Measurements from ENCODE around the gene KRT27. TPM values are rescaled to one million over a fixed set of nuclear protein-coding genes. Genes with fewer than 3 reads are reported as not detected.

Gene KRT27, protein sequence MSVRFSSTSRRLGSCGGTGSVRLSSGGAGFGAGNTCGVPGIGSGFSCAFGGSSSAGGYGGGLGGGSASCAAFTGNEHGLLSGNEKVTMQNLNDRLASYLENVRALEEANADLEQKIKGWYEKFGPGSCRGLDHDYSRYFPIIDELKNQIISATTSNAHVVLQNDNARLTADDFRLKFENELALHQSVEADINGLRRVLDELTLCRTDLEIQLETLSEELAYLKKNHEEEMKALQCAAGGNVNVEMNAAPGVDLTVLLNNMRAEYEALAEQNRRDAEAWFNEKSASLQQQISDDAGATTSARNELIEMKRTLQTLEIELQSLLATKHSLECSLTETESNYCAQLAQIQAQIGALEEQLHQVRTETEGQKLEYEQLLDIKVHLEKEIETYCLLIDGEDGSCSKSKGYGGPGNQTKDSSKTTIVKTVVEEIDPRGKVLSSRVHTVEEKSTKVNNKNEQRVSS
- total RNA-seq, result not detected
- not detected for polyA plus RNA-seq
- total RNA-seq, result not detected

- Histone ChIP-seq H3K36me3 (ENCODE audit: control insufficient read depth in 2 of 3, insufficient read depth in 3 of 3, low read length in 3 of 3) (no peaks in the 10 kb centered on the region), H3K4me1 (ENCODE audit: control insufficient read depth in 2 of 2, insufficient read depth in 2 of 2, low read length in 2 of 2) (no peaks in the 10 kb centered on the region), H3K27me3 (ENCODE audit: control insufficient read depth in 2 of 2, insufficient read depth in 2 of 2, low read length in 2 of 2) (peaks cover 0 to 3% of the 10 kb centered on the region in 2 donors), H3K27ac (ENCODE audit: low read depth, low read length) (no peak within 1 kb of the TSS), H3K9me3 (ENCODE audit: control insufficient read depth in 2 of 3, low read length in 3 of 3) (no peaks in the 10 kb centered on the region), H3K4me3 (ENCODE audit: low read length) (no peak within 1 kb of the TSS)
- no peaks in the 10 kb centered on the region for H3K9me3 Mint-ChIP-seq
- DNase-seq (no peak), ATAC-seq (no peak)
- peaks cover 30 to 60% (median 43%) of the 10 kb centered on the region in 5 donors for H3K27me3 Mint-ChIP-seq
- H3K4me3 Mint-ChIP-seq, result no peak within 1 kb of the TSS
- H3K36me3 Mint-ChIP-seq, result no peaks in the 10 kb centered on the region
- intact Hi-C loops (cut with micrococcal nuclease), result no loop called here
- POLR2A ChIA-PET, result interaction anchor here (0.7 kb wide), 2 partner anchors 168 to 616 kb away, joined by 3 read pairs; no protein-coding TSS in a partner anchor
- H3K27ac Mint-ChIP-seq, result peak within 1 kb of the TSS in 1 of 9 donors; percentile 41
- peaks cover 0 to 11% (median 2%) of the 10 kb centered on the region in 7 donors for H3K4me1 Mint-ChIP-seq
- CTCF ChIA-PET, result no interaction called here
Observed at GRCh38 chr17:40782450-40782849, at the start of gene KRT27. KRT27 (minus strand) TSS chr17:40782550; CDS start chr17:40782493, 57 bp downstream.

GRCh38 chr17:40830085-40830776 lies 47.9 kb upstream of the KRT27 start:
- H3K9me3 ChIP-seq (ENCODE audit: control insufficient read depth in 2 of 3, low read length in 3 of 3), result no peaks in the 10 kb centered on the region
- H3K27me3 Mint-ChIP-seq, result peaks cover 0 to 13% (median 8%) of the 10 kb centered on the region in 5 donors
- H3K4me3 Mint-ChIP-seq, result no peak overlapping the region
- intact Hi-C loops (cut with micrococcal nuclease), result no loop called here
- H3K27me3 ChIP-seq (ENCODE audit: control insufficient read depth in 2 of 2, insufficient read depth in 2 of 2, low read length in 2 of 2), result no peaks in the 10 kb centered on the region
- DNase-seq, result no peak
- H3K4me1 Mint-ChIP-seq, result peaks cover 7 to 18% (median 12%) of the 10 kb centered on the region in 7 donors
- peaks cover 0 to 6% (median 0%) of the 10 kb centered on the region in 3 experiments for H3K36me3 ChIP-seq (ENCODE audit: control insufficient read depth in 2 of 3, insufficient read depth in 3 of 3, low read length in 3 of 3)
- H3K4me1 ChIP-seq (ENCODE audit: control insufficient read depth in 2 of 2, insufficient read depth in 2 of 2, low read length in 2 of 2), result no peaks in the 10 kb centered on the region
- H3K9me3 Mint-ChIP-seq, result peaks cover 0 to 5% (median 0%) of the 10 kb centered on the region in 11 donors
- peaks cover 0 to 40% (median 27%) of the 10 kb centered on the region in 5 donors for H3K36me3 Mint-ChIP-seq
- H3K27ac ChIP-seq (ENCODE audit: low read depth, low read length), result no peak overlapping the region
- no peak for ATAC-seq
- ChIA-PET POLR2A (no interaction called here), CTCF (no interaction called here)
- no peak overlapping the region for H3K4me3 ChIP-seq (ENCODE audit: low read length)
- H3K27ac Mint-ChIP-seq, result no peak overlapping the region

DNA sequence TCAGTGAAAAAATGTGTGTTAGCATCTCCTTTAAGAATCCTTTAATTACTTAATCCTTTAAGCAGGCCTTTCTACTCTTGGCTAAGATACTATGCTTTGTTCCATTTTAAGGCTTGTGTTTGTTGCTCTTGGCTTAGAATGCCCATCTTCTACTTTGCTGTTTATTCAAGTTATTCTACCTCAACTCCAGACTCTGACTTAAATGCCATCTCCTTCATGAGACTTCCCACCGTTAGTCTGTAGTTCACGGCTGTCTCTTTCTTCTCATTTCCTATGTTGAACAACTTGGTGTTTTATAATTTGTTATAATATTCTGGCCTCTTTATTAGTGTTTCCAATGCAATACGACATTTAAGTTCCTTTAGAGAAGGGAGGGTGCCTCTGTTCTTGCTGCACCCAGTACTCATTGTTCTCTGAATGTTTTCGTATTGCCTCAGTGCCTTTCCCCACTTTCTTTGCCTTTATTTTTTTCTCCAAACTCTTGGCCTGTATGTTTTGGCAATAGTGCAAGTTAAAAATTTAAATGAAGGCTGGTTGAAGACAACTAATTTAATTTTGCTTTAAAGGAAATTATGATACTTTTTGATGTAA lies 46.2 kb upstream of the KRT27 start:
- Mint-ChIP-seq H3K36me3 (peaks cover 0 to 39% (median 26%) of the 10 kb centered on the region in 5 donors), H3K27me3 (peaks cover 5 to 23% (median 10%) of the 10 kb centered on the region in 5 donors), H3K4me3 (no peak overlapping the region), H3K9me3 (peaks cover 0 to 5% (median 0%) of the 10 kb centered on the region in 11 donors), H3K27ac (no peak overlapping the region), H3K4me1 (peaks cover 7 to 19% (median 13%) of the 10 kb centered on the region in 7 donors)
- ATAC-seq (no peak), DNase-seq (no peak)
- H3K27me3 ChIP-seq (ENCODE audit: control insufficient read depth in 2 of 2, insufficient read depth in 2 of 2, low read length in 2 of 2), result no peaks in the 10 kb centered on the region
- H3K36me3 ChIP-seq (ENCODE audit: control insufficient read depth in 2 of 3, insufficient read depth in 3 of 3, low read length in 3 of 3), result no peaks in the 10 kb centered on the region
- no peak overlapping the region for H3K4me3 ChIP-seq (ENCODE audit: low read length)
- CTCF ChIA-PET, result interaction anchor here (0.6 kb wide), 1 partner anchor 62 kb away, joined by 3 read pairs; no protein-coding TSS in a partner anchor
- intact Hi-C loops (cut with micrococcal nuclease), result no loop called here
- H3K4me1 ChIP-seq (ENCODE audit: control insufficient read depth in 2 of 2, insufficient read depth in 2 of 2, low read length in 2 of 2), result no peaks in the 10 kb centered on the region
- no peaks in the 10 kb centered on the region for H3K9me3 ChIP-seq (ENCODE audit: control insufficient read depth in 2 of 3, low read length in 3 of 3)
- POLR2A ChIA-PET, result interaction anchor here (0.7 kb wide), 1 partner anchor 17 kb away, joined by 4 read pairs; no protein-coding TSS in a partner anchor
- H3K27ac ChIP-seq (ENCODE audit: low read depth, low read length), result no peak overlapping the region

DNA sequence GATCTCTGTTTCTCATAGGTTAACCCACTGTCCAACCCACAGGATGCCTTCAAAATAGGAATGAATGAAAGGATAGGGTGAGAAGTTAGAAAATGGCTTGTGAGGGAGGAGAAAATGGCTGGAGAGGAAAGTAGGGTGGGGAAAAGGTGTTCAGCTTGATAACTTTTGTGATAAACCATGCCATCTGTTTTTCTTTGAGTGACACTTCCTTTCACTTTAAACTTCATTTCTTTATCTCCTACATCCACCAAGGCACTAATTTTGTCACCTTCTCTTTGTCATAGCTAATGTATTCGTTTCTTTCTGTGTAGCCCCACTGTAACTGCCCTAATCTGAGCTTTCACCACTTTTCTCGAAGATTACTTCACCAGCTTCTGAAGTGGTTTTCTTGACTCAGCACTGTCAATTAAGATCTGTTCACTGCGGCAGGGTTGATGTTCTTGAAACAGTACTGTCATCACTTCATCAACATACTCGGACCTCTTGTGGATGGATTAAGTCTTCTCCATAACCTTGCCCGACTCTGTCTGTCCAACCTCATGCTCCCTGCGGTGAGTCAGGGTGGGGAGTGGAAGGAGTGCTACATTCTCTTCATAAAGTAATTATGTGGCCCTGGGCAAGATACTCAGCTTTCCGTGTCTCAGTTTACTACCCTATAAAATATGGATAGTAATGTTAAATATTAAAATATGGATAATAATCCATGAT lies 45.5 kb upstream of the KRT27 start:
- Mint-ChIP-seq H3K9me3 (peaks cover 0 to 5% (median 0%) of the 10 kb centered on the region in 11 donors), H3K4me3 (peak overlapping the region in 2 of 10 donors; percentile 10 to 39), H3K27me3 (peaks cover 5 to 24% (median 10%) of the 10 kb centered on the region in 5 donors), H3K27ac (peak overlapping the region in 1 of 9 donors; percentile 57), H3K4me1 (peaks cover 7 to 19% (median 13%) of the 10 kb centered on the region in 7 donors), H3K36me3 (peaks cover 0 to 39% (median 25%) of the 10 kb centered on the region in 5 donors)
- Histone ChIP-seq H3K27ac (ENCODE audit: low read depth, low read length) (no peak overlapping the region), H3K4me3 (ENCODE audit: low read length) (no peak overlapping the region), H3K27me3 (ENCODE audit: control insufficient read depth in 2 of 2, insufficient read depth in 2 of 2, low read length in 2 of 2) (no peaks in the 10 kb centered on the region), H3K9me3 (ENCODE audit: control insufficient read depth in 2 of 3, low read length in 3 of 3) (no peaks in the 10 kb centered on the region), H3K36me3 (ENCODE audit: control insufficient read depth in 2 of 3, insufficient read depth in 3 of 3, low read length in 3 of 3) (no peaks in the 10 kb centered on the region), H3K4me1 (ENCODE audit: control insufficient read depth in 2 of 2, insufficient read depth in 2 of 2, low read length in 2 of 2) (no peaks in the 10 kb centered on the region)
- DNase-seq (no peak), ATAC-seq (no peak)
- ChIA-PET CTCF (no interaction called here), POLR2A (interaction anchor here (0.7 to 0.9 kb wide), 2 partner anchors 9 to 17 kb away, joined by 3 to 4 read pairs; no protein-coding TSS in a partner anchor)
- intact Hi-C loops (cut with micrococcal nuclease), result no loop called here

- H3K4me1 ChIP-seq (ENCODE audit: control insufficient read depth in 2 of 2, insufficient read depth in 2 of 2, low read length in 2 of 2), result no peaks in the 10 kb centered on the region
- no peaks in the 10 kb centered on the region for H3K9me3 ChIP-seq (ENCODE audit: control insufficient read depth in 2 of 3, low read length in 3 of 3)
- H3K27ac ChIP-seq (ENCODE audit: low read depth, low read length), result no peak overlapping the region
- intact Hi-C loops (cut with micrococcal nuclease), result no loop called here
- H3K4me3 ChIP-seq (ENCODE audit: low read length), result no peak overlapping the region
- H3K4me3 Mint-ChIP-seq, result no peak overlapping the region
- peaks cover 7 to 24% (median 13%) of the 10 kb centered on the region in 5 donors for H3K27me3 Mint-ChIP-seq
- H3K36me3 ChIP-seq (ENCODE audit: control insufficient read depth in 2 of 3, insufficient read depth in 3 of 3, low read length in 3 of 3), result no peaks in the 10 kb centered on the region
- H3K36me3 Mint-ChIP-seq, result peaks cover 0 to 47% (median 36%) of the 10 kb centered on the region in 5 donors
- no peaks in the 10 kb centered on the region for H3K27me3 ChIP-seq (ENCODE audit: control insufficient read depth in 2 of 2, insufficient read depth in 2 of 2, low read length in 2 of 2)
- H3K4me1 Mint-ChIP-seq, result peaks cover 9 to 19% (median 13%) of the 10 kb centered on the region in 7 donors
- H3K27ac Mint-ChIP-seq, result no peak overlapping the region
- DNase-seq, result no peak
- ChIA-PET POLR2A (no interaction called here), CTCF (no interaction called here)
- ATAC-seq, result no peak
- H3K9me3 Mint-ChIP-seq, result peaks cover 0 to 5% (median 0%) of the 10 kb centered on the region in 11 donors
Observed at GRCh38 chr17:40825599-40825998, 43.2 kb upstream of the KRT27 start.
